HG02852 (cell line): ENCODE measurements around the gene TPD52L1.

Experiments used
- ATAC-seq: cut with Tn5 transposase; IDR thresholded peaks from one replicate; pipeline ENCODE4 v1.9.1; 2021; ENCODE audit warnings: mild to moderate bottlenecking, moderate library complexity; ENCODE audit not compliant: unreplicated experiment

Gene TPD52L1

GRCh38 chr6:125207956-125208355, 54.4 kb downstream of the TPD52L1 start:
- no peak for ATAC-seq

DNA sequence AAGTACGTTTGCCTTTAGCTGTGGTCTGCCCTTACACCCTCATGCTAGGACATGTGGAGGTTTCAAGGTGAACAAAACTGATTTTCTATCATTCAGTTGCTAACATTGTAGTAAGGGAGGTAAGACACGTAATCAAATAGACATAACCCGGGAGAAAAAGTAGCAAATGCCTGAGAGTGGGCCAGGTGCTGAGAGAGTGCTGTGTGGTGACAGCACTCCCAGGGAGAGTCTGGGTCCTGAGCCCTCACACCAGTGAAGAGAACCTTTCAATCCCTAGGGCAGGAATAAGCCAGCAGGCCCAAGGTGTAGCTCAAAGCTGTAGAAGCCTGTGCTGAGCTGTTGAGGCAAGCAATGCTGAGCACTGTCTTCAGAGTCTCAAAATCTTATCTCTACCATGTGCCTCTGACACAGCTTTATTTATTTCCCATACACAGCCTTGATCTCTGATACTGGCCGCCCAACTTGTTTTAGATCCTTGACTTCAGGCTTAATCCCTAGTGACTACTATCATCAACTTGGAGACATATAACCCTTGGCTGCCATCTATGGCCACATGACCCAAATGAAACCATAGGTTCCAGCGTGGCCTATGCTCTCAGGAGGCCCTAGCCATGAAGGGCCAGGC, 55.2 kb downstream of the TPD52L1 start:
- no peak for ATAC-seq

DNA sequence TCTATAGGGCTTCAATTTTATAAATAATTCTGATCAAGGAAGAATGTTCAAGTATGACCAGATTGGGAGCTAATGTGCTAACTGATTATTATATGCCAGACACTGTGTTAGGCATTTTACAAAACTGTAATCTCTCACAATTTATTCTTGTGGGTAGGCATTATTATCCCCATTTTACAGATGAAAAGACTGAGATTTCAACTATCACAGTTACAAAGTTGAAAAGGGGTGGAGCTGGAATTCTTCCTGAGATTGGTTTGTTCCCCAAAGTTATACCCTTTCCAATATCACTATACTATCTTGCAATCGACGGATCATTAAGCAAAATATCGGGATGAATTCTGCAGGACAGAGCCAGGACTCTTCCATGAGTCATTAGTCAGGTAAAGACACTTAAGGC, 57.1 kb downstream of the TPD52L1 start:
- ATAC-seq = no peak

DNA sequence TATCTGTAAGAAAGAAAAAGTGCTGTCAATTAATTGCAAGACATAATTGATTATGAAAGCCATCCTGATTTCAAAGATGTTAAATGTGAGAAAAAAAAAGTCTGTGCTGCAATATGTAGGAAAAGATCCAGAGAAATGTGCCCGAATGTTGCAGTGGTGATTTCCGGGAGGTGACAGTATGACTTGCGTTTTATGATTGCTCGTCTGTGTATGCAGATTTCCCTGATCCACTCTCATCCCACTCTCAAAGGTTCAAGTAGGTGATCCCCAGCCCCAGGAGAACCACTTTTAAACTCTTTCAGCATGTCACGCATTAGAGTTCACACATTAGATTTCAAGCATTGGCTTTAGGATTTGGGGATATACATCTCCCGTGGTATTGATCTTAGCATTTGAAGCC, 57.8 kb downstream of the TPD52L1 start:
- ATAC-seq = no peak

- ATAC-seq = no peak
These were observed 58.8 kb downstream of the TPD52L1 start for GRCh38 chr6:125212377-125212776.

DNA sequence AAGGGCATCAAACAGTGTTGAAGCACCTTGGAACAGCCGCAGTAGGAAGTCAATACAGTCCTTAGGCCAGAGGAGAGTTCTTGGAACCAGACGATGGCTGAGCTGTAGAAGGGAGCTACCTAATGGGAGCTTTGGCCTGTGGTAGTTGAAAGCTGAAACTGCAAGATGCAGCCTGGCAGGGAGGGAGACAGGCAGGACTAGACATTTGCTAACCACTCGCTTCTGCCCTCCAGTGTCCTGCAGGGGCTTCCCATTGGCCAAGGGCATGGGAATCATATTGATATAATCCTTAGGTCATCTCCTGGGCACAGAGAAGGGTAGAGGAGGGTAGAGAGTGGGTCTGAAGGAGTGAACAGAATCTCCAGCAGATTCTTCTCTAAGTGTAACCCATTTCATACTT, 60.4 kb downstream of the TPD52L1 start:
- no peak for ATAC-seq

DNA sequence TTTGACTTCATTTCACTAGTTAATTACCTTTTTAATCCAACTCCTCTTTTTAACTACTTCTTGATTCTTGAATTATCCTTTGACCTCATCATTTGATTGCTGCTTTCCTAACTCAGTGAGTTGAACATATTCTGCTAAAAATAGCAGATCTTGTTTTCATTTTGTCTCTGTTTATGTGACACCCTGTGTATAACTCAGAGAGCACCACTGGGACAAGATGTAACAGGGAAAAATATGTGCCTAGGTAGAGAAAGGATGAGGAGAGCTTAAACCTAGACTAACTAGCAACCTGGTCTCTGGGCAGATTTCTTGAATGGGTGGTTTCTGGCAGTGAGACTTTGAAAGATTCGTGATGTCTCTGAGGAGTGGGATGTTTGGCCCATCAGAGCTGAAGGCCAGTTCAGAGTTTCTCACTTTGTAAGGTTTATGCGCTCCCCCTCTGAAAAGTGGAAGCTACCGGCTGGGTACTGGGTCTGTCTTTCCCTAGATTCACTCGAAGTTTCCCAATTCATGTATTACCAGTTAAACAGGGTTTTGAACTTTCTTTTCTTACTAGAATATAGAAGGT, 61.8 kb downstream of the TPD52L1 start:
- ATAC-seq = no peak

DNA sequence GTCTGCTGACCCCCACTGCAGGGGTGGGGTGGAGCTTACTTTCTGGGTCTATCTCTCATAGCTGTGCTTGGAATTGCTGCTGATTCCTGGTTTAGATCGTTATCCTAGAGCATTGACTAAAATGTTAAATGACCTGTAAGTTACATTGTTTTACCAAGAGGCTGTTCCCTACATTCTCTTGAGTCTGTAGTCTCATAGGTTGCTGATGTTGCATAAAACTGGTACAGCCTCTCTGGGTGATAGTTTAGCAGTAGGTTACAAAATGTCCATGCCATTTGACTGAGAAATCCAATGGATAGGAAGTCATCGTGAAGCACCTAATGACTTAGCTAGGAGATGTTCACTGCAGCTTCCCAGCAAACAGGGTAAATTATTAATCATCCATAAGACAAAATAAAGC, 62.4 kb downstream of the TPD52L1 start:
- no peak for ATAC-seq

GRCh38 chr6:125217369-125217768, 63.8 kb downstream of the TPD52L1 start:
- ATAC-seq = no peak

DNA sequence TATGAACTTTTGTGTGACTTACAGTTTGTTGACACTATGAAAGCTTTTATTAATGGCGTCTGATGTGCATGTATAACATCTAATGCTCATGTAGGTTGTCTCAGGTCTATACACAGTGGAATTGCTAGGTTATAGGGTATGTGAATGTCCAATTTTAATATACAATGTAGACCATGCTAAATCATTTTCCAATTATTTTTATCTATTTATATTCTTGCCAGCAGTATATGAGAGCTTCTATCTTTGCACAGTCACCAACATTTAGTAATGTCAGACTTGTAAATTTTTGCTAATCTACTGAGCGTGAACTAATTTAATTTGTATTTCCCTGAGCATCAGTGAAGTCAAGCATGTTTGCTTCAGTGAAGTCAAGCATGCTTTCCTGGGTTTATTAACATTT, 64.4 kb downstream of the TPD52L1 start:
- no peak for ATAC-seq

GRCh38 chr6:125219361-125219895, 65.9 kb downstream of the TPD52L1 start:
- ATAC-seq = no peak

GRCh38 chr6:125220712-125221111, 67.1 kb downstream of the TPD52L1 start:
- ATAC-seq = no peak

DNA sequence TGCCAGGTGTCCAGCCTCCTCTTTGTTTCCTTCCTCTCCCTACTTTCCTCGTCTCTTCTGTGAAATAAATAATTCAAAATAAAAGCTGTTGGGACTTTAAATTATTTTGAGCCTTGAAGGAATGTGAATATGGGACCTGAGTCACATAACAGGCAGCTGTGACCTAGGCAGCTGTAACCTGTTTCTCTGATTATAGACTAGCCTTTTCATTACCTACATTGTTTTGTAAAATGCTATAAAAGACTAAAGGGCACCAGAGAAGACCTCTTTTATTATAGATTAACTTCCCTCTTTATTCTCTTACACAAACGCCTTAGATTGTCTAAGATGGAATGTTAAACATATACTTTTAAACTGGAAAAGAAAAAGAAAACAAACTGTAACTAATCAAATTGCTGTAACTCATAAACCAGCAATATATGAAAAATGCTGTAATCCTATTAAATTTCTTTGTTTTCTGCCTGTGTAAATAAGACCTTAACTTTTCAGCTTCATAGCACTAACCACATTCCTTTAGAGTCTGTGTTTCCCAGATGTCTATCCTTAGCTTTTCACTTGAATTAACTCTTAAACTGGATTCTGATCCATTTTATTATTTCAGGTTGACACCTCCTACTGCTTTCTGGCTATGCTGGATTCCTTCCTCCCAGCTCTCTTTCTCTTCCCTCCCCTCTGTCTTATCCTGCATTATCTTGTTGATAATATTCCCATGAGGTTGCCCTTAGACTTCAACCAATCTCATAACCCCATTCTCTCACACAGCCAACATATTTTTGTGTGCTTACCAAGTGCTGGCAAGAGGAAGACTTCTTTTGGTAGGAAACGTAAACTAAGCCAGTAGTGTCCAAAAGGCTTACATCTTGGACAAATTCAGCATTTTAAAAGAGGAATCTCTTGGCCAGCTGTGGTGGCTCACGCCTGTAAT, 69.2 kb downstream of the TPD52L1 start:
- ATAC-seq = no peak

DNA sequence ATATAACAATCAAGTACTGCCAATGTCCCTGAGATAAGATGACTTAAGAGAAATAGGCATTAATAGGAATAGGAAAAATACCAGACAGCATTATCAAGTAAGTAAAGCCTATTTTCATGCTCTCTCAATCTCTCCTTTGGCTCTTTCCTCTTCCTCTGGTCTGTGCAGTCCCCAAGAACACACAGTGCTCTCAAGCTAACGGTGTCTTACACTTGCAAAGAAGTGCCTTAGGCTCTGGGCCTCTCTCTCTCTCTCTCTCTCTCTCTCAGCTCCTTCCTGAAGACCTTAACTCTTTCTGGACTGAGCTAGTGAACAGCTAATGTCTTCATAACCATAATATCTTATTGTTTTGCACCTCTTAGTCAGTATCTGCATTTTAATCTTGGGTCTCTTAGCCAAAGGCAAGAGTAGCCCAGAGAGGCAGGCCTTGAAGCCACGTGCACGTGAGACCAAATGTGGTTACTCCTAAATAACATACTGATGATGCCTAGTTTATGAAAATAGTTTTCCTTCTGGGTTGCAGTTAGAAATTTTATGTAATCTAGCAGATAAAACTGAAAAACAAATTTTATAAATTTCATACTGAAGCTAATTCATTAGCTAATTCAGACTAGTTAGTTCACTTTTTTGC, 70.8 kb downstream of the TPD52L1 start:
- no peak for ATAC-seq

GRCh38 chr6:125227244-125227643, 73.7 kb downstream of the TPD52L1 start:
- no peak for ATAC-seq

GRCh38 chr6:125228981-125229479, 75.5 kb downstream of the TPD52L1 start:
- ATAC-seq = no peak

- no peak for ATAC-seq
These were observed 77.1 kb downstream of the TPD52L1 start for GRCh38 chr6:125230674-125231073.

DNA sequence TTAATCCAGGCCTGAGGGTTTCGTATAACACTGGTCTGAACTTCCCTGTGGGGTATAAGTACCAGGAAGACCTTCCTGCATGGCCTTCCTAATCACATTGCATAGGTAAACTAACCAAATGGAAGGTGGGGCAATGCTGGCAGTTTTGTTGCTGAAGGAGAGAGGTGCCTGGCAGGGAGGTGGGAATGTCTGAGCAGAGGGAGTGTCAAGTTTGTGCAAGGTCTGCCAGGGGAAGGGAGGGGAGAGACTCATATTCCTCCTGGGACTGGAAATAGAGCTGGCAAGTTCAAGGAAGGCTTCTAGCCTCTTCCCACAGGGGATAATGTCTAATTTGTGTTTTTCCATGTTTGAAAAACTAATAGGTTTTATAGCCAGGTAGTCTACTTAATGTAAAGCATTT, 77.6 kb downstream of the TPD52L1 start:
- no peak for ATAC-seq

- ATAC-seq = no peak
These were observed 78.2 kb downstream of the TPD52L1 start for GRCh38 chr6:125231574-125232343.

DNA sequence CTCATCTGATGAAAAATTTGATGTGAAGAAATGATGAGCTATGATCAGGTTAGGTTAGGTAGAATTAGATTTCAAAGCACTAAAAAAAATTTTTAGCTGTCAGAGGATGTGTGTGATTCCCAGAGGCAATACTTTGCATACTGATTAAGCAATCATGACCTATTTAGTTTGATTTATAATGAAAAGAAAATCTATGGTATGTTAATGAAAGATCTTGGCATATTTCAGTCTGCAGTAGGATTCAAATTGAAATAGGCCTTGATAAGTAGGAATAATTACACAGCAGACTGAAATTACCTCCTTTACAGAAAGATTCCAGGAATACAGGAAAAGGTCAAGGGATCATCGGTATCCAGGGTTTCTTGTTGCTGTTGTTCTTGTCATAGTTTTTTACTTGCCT, 78.9 kb downstream of the TPD52L1 start:
- no peak for ATAC-seq
